Liver (tissue), 3 donors: ENCODE results near the gene RASAL2.

Experiments
- EGR1 ChIP-seq, 2 donors: IDR thresholded peaks; 2 replicates each; pipeline ENCODE4 v1.6.1; 2016 to 2018; ENCODE audit warnings: antibody characterized with exemption in 2 of 2, low read depth in 2 of 2
- FOXA1 ChIP-seq: IDR thresholded peaks from 2 replicates; pipeline ENCODE4 v1.6.1; 2016; ENCODE audit warnings: antibody characterized with exemption
- GABPA ChIP-seq, 2 donors: IDR thresholded peaks in 1 of 2; conservative IDR thresholded peaks in 1 of 2; 2 replicates each; pipeline ENCODE4 v1.6.1; 2016; ENCODE audit warnings: antibody characterized with exemption in 2 of 2, mild to moderate bottlenecking in 1 of 2, moderate library complexity in 1 of 2
- JUND ChIP-seq, 2 donors: IDR thresholded peaks; 2 replicates each; pipeline ENCODE4 v1.6.1; 2016; ENCODE audit warnings: antibody characterized with exemption in 2 of 2
- RAD21 ChIP-seq, 2 donors: IDR thresholded peaks; 2 replicates each; pipeline ENCODE4 v1.6.1; 2016; ENCODE audit warnings: antibody characterized with exemption in 2 of 2, mild to moderate bottlenecking in 2 of 2
- SP1 ChIP-seq: IDR thresholded peaks from 2 replicates; pipeline ENCODE4 v1.6.1; 2018; ENCODE audit warnings: antibody characterized with exemption, mild to moderate bottlenecking
- TAF1 ChIP-seq: conservative IDR thresholded peaks from 2 replicates; pipeline ENCODE4 v1.6.1; 2016; ENCODE audit warnings: antibody characterized with exemption, mild to moderate bottlenecking
- YY1 ChIP-seq: IDR thresholded peaks from 2 replicates; pipeline ENCODE4 v1.6.1; 2016; ENCODE audit warnings: antibody characterized with exemption, mild to moderate bottlenecking
- TF ChIP-seq, protein P1 (sequence below): fragments of 150-350 bp; IDR thresholded peaks from 2 replicates; pipeline ENCODE4 v1.5.1; 2017; ENCODE audit warnings: improper control_type of control experiment, low read depth, low read length; ENCODE audit not compliant: missing input control
- TF ChIP-seq, protein P2 (sequence below): IDR thresholded peaks from 2 replicates; pipeline ENCODE4 v1.6.1; 2016; ENCODE audit warnings: antibody characterized with exemption, mild to moderate bottlenecking
- TF ChIP-seq, protein P3 (sequence below): IDR thresholded peaks from 2 replicates; pipeline ENCODE4 v1.6.1; 2016; ENCODE audit warnings: antibody characterized with exemption
- TF ChIP-seq, protein P4 (sequence below): IDR thresholded peaks from 2 replicates; pipeline ENCODE4 v1.6.1; 2016; ENCODE audit warnings: antibody characterized with exemption
- TF ChIP-seq, protein P5 (sequence below): IDR thresholded peaks from 2 replicates; pipeline ENCODE4 v1.6.1; 2016; ENCODE audit warnings: antibody characterized with exemption
- donor health status: healthy.
- donor health status: healthy.

DNA sequence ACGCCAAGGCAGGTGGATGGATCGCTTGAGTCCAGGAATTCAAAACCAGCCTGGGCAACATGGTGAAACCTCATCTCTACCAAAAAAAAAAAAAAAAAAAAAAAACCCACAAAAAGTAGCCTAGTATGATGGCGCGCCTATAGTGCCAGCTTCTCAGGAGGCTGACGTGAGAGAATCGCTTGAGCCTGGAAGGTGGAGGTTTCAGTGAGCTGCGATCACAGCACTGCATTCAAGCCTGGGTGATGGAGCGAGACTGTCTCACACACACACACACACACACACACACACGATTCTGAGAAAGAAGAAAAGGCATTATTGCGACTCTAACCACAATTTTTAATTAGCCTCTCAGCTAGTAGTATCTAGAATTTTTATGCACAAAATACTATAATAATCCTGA is 86.5 kb downstream of the RASAL2 start:
- TF ChIP-seq, protein P1, sequence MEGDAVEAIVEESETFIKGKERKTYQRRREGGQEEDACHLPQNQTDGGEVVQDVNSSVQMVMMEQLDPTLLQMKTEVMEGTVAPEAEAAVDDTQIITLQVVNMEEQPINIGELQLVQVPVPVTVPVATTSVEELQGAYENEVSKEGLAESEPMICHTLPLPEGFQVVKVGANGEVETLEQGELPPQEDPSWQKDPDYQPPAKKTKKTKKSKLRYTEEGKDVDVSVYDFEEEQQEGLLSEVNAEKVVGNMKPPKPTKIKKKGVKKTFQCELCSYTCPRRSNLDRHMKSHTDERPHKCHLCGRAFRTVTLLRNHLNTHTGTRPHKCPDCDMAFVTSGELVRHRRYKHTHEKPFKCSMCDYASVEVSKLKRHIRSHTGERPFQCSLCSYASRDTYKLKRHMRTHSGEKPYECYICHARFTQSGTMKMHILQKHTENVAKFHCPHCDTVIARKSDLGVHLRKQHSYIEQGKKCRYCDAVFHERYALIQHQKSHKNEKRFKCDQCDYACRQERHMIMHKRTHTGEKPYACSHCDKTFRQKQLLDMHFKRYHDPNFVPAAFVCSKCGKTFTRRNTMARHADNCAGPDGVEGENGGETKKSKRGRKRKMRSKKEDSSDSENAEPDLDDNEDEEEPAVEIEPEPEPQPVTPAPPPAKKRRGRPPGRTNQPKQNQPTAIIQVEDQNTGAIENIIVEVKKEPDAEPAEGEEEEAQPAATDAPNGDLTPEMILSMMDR: no peak
- no peak for TF ChIP-seq YY1
- TF ChIP-seq, protein P2, sequence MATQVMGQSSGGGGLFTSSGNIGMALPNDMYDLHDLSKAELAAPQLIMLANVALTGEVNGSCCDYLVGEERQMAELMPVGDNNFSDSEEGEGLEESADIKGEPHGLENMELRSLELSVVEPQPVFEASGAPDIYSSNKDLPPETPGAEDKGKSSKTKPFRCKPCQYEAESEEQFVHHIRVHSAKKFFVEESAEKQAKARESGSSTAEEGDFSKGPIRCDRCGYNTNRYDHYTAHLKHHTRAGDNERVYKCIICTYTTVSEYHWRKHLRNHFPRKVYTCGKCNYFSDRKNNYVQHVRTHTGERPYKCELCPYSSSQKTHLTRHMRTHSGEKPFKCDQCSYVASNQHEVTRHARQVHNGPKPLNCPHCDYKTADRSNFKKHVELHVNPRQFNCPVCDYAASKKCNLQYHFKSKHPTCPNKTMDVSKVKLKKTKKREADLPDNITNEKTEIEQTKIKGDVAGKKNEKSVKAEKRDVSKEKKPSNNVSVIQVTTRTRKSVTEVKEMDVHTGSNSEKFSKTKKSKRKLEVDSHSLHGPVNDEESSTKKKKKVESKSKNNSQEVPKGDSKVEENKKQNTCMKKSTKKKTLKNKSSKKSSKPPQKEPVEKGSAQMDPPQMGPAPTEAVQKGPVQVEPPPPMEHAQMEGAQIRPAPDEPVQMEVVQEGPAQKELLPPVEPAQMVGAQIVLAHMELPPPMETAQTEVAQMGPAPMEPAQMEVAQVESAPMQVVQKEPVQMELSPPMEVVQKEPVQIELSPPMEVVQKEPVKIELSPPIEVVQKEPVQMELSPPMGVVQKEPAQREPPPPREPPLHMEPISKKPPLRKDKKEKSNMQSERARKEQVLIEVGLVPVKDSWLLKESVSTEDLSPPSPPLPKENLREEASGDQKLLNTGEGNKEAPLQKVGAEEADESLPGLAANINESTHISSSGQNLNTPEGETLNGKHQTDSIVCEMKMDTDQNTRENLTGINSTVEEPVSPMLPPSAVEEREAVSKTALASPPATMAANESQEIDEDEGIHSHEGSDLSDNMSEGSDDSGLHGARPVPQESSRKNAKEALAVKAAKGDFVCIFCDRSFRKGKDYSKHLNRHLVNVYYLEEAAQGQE: no peak
- no peak for TF ChIP-seq TAF1
- TF ChIP-seq, protein P3, sequence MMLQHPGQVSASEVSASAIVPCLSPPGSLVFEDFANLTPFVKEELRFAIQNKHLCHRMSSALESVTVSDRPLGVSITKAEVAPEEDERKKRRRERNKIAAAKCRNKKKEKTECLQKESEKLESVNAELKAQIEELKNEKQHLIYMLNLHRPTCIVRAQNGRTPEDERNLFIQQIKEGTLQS: no peak
- TF ChIP-seq EGR1 (IDR thresholded peaks at IDR 0.05; ENCODE audit: low read depth in 2 of 2): no peak
- TF ChIP-seq, protein P4, sequence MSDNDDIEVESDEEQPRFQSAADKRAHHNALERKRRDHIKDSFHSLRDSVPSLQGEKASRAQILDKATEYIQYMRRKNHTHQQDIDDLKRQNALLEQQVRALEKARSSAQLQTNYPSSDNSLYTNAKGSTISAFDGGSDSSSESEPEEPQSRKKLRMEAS: no peak
- TF ChIP-seq SP1: no peak
- no peak for TF ChIP-seq GABPA (IDR thresholded peaks at IDR 0.05 in 1 of 2, conservative IDR thresholded peaks at IDR 0.05 in 1 of 2)
- TF ChIP-seq JUND (IDR thresholded peaks at IDR 0.05): no peak
- no peak for TF ChIP-seq RAD21 (IDR thresholded peaks at IDR 0.05)
- TF ChIP-seq FOXA1: no peak
- TF ChIP-seq, protein P5, sequence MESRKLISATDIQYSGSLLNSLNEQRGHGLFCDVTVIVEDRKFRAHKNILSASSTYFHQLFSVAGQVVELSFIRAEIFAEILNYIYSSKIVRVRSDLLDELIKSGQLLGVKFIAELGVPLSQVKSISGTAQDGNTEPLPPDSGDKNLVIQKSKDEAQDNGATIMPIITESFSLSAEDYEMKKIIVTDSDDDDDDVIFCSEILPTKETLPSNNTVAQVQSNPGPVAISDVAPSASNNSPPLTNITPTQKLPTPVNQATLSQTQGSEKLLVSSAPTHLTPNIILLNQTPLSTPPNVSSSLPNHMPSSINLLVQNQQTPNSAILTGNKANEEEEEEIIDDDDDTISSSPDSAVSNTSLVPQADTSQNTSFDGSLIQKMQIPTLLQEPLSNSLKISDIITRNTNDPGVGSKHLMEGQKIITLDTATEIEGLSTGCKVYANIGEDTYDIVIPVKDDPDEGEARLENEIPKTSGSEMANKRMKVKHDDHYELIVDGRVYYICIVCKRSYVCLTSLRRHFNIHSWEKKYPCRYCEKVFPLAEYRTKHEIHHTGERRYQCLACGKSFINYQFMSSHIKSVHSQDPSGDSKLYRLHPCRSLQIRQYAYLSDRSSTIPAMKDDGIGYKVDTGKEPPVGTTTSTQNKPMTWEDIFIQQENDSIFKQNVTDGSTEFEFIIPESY: no peak
